Activated naive CD8-positive, alpha-beta T cell treated with anti-CD3 and anti-CD28 coated beads, Interleukin-2, amount 50 U/mL, for 16 hours (primary cell): ENCODE results near the gene TNFSF12.

ENCODE experiments used
- DNase-seq: peaks from one replicate; pipeline ENCODE4 v3.0.0-alpha.2; 2020; ENCODE audit warnings: low read depth, low spot score

TNFSF12 gene

GRCh38 chr17:7570351-7570750 is 21.5 kb downstream of the TNFSF12 start:
- no peak for DNase-seq

GRCh38 chr17:7572338-7572587 is 23.4 kb downstream of the TNFSF12 start:
- no peak for DNase-seq

- DNase-seq = peak; percentile 98
Observed at GRCh38 chr17:7572588-7573323, 23.9 kb downstream of the TNFSF12 start.

GRCh38 chr17:7573324-7574080 is 24.6 kb downstream of the TNFSF12 start:
- DNase-seq = peak; percentile 82

- DNase-seq = no peak
Observed at GRCh38 chr17:7574176-7574953, 25.5 kb downstream of the TNFSF12 start.

- no peak for DNase-seq
Observed at GRCh38 chr17:7575481-7575883, 26.6 kb downstream of the TNFSF12 start.

GRCh38 chr17:7575959-7576358 is 27.1 kb downstream of the TNFSF12 start:
- DNase-seq = no peak

GRCh38 chr17:7576432-7576937 is 27.6 kb downstream of the TNFSF12 start:
- DNase-seq = no peak

- DNase-seq = no peak
Observed at GRCh38 chr17:7577327-7578199, 28.7 kb downstream of the TNFSF12 start.

GRCh38 chr17:7579001-7579833 is 30.4 kb downstream of the TNFSF12 start, which contains the start of gene CD68:
TSS of gene CD68 (plus strand) at chr17:7579638. CDS start at chr17:7579678, 40 bp downstream.
- peak; percentile 50 for DNase-seq

GRCh38 chr17:7579834-7580603 is 31.2 kb downstream of the TNFSF12 start:
- DNase-seq = no peak

GRCh38 chr17:7580604-7581575 is 32.0 kb downstream of the TNFSF12 start:
- no peak for DNase-seq

GRCh38 chr17:7582396-7583252 is 33.8 kb downstream of the TNFSF12 start:
- no peak for DNase-seq

GRCh38 chr17:7583253-7584109 is 34.6 kb downstream of the TNFSF12 start, which contains the start of gene MPDU1:
TSS of gene MPDU1 (plus strand) at chr17:7583852. CDS start at chr17:7583863, 11 bp downstream.
- peak; percentile 84 for DNase-seq

GRCh38 chr17:7586673-7587419 is 38.0 kb downstream of the TNFSF12 start:
- DNase-seq = no peak
